B cell (primary cell): ENCODE data around the gene BRINP2. TPM values are rescaled to one million over a fixed set of nuclear protein-coding genes. Genes with fewer than 3 reads are reported as not detected.
"Not testable (repeated sequence)": the region's sequence is repeated elsewhere in the genome, so short reads cannot be mapped to it uniquely, and the experiment has no call there.

Experiments
- ATAC-seq: fragments of 200-7000 bp; cut with Tn5 transposase; one replicate; pipeline ENCODE4 v1.10.0; 2021; ENCODE audit warnings: low read depth, mild to moderate bottlenecking, moderate number of reproducible peaks, moderate library complexity
- CTCF ChIA-PET: fragments of 350-600 bp; sonication (Branson Sonifier 250); formaldehyde crosslinking; loops from one replicate; lab custom pipeline; 2021; ENCODE audit warnings: antibody characterized with exemption, inconsistent platforms; lab: Charles Lee
- POLR2A ChIA-PET: fragments of 350-600 bp; sonication (Branson Sonifier 250); formaldehyde crosslinking; loops from one replicate; lab custom pipeline; 2021; ENCODE audit warnings: antibody characterized with exemption; lab: Charles Lee
- DNase-seq: peaks from one replicate; pipeline ENCODE4 v3.0.0; 2013
- H2AFZ ChIP-seq: 2 replicates; pipeline ENCODE4 v1.6.1; 2012; ENCODE audit warnings: mild to moderate bottlenecking, low read depth, low read length; ENCODE audit not compliant: insufficient read depth, poor library complexity, severe bottlenecking
- H3K27ac ChIP-seq, 2 donors: 1 replicate in 1 of 2; 2 replicates in 1 of 2; pipeline ENCODE4 v1.5.1; 2012 to 2013; ENCODE audit warnings: low read length in 2 of 2, mild to moderate bottlenecking in 2 of 2, moderate library complexity in 1 of 2
- H3K27me3 ChIP-seq, 4 experiments: fragments of 200-600 bp in 1 of 4; sonication (generic) in 1 of 4; replicated peaks in 1 of 4; 1 replicate in 2 of 4; 2 replicates in 2 of 4; pipeline versions ENCODE4 v1.6.1 to v1.7.0; 2013 to 2016; ENCODE audit warnings: low read length in 3 of 4, mild to moderate bottlenecking in 2 of 4, mixed read lengths in 1 of 4, moderate library complexity in 1 of 4; ENCODE audit not compliant: insufficient read depth in 4 of 4, control insufficient read depth in 3 of 4; ENCODE audit errors: control extremely low read depth in 1 of 4
- H3K36me3 ChIP-seq, 2 experiments: replicated peaks in 1 of 2; 1 replicate in 1 of 2; 2 replicates in 1 of 2; pipeline versions ENCODE4 v1.6.1 to v1.7.1; 2013; ENCODE audit warnings: low read length in 1 of 2; ENCODE audit not compliant: insufficient read depth in 2 of 2, control insufficient read depth in 1 of 2; ENCODE audit errors: control extremely low read depth in 1 of 2, extremely low read depth in 1 of 2
- H3K4me1 ChIP-seq, 2 donors: fragments of 200-600 bp in 1 of 2; sonication (generic) in 1 of 2; 1 replicate in 1 of 2; 2 replicates in 1 of 2; pipeline versions ENCODE4 v1.5.1 to v1.6.1; 2013 to 2017; ENCODE audit warnings: low read length in 2 of 2; ENCODE audit not compliant: control insufficient read depth in 2 of 2, insufficient read depth in 2 of 2
- H3K4me2 ChIP-seq: replicated peaks from 2 replicates; pipeline ENCODE3; 2012; ENCODE audit warnings: mild to moderate bottlenecking, low read depth, low read length; ENCODE audit not compliant: poor library complexity, severe bottlenecking
- H3K4me3 ChIP-seq, 5 experiments: fragments of 200-600 bp in 1 of 5; sonication (generic) in 1 of 5; 1 replicate in 3 of 5; 2 replicates in 2 of 5; pipeline versions ENCODE4 v1.5.1 to v1.7.0; 2011 to 2016; ENCODE audit warnings: low read length in 4 of 5, mild to moderate bottlenecking in 4 of 5, low read depth in 2 of 5, control low read depth in 1 of 5, moderate library complexity in 1 of 5; ENCODE audit not compliant: insufficient read depth in 1 of 5; ENCODE audit errors: control extremely low read depth in 1 of 5, extremely low read depth in 1 of 5
- H3K79me2 ChIP-seq: fragments of 200-600 bp; sonication (generic); one replicate; pipeline ENCODE4 v1.6.0; 2016; ENCODE audit warnings: low read length; ENCODE audit not compliant: control insufficient read depth, insufficient read depth
- H3K9ac ChIP-seq: fragments of 200-600 bp; sonication (generic); 2 replicates; pipeline ENCODE4 v1.6.1; 2017; ENCODE audit warnings: mild to moderate bottlenecking, low read length, moderate library complexity
- H3K9me3 ChIP-seq, 3 donors: one replicate each; pipeline versions ENCODE4 v1.6.1 to v1.7.1; 2013; ENCODE audit warnings: low read length in 2 of 3; ENCODE audit not compliant: control insufficient read depth in 2 of 3, insufficient read depth in 1 of 3; ENCODE audit errors: control extremely low read depth in 1 of 3
- H4K20me1 ChIP-seq: 2 replicates; pipeline ENCODE4 v1.6.0; 2012; ENCODE audit warnings: mild to moderate bottlenecking, low read length; ENCODE audit not compliant: insufficient read depth, control insufficient read depth, poor library complexity, severe bottlenecking
- H3K27ac Mint-ChIP-seq: one replicate; pipeline ENCODE4 v1.8.0; 2021; ENCODE audit warnings: mixed read lengths
- H3K27me3 Mint-ChIP-seq: one replicate; pipeline ENCODE4 v1.8.0; 2021; ENCODE audit warnings: mixed read lengths
- H3K4me1 Mint-ChIP-seq: one replicate; pipeline ENCODE4 v1.8.0; 2021; ENCODE audit warnings: mixed read lengths
- H3K4me3 Mint-ChIP-seq: one replicate; pipeline ENCODE4 v1.8.0; 2021; ENCODE audit warnings: mixed read lengths
- H3K9me3 Mint-ChIP-seq: one replicate; pipeline ENCODE4 v1.8.0; 2022; ENCODE audit warnings: mixed read lengths; ENCODE audit not compliant: insufficient read depth
- CTCF ChIP-seq: fragments of 200-600 bp; IDR thresholded peaks from one replicate; pipeline ENCODE4 v1.8.0; 2022; ENCODE audit warnings: antibody characterized with exemption, mild to moderate bottlenecking
- EZH2 ChIP-seq: IDR thresholded peaks from 2 replicates; pipeline ENCODE4 v1.6.1; 2012; ENCODE audit warnings: borderline replicate concordance, low read depth, mild to moderate bottlenecking, moderate library complexity, low read length; ENCODE audit not compliant: insufficient read depth, poor library complexity, severe bottlenecking
- WGBS: methylation state at CpG from one replicate; pipeline ENCODE4 v1.1.5; 2013; ENCODE audit warnings: missing lambda C conversion rate; ENCODE audit not compliant: insufficient coverage; 5-methylcytosine and 5-hydroxymethylcytosine counted together
- intact Hi-C: fragments of 100-400 bp; cut with micrococcal nuclease; formaldehyde crosslinking; loops from one replicate; pipeline ENCODE4 v1.10.0; 2022
- polyA plus RNA-seq: library from polyadenylated mRNA; depleted of rRNA; stranded (reverse); fragments of >200 nt; gene quantifications from 2 replicates; pipeline ENCODE4 v1.2.3, GENCODE V29; 2012
- total RNA-seq, 2 donors: library from RNA; stranded (reverse); fragments of 120-200 nt in 1 of 2; gene quantifications; 1 replicate in 1 of 2; 2 replicates in 1 of 2; pipeline versions ENCODE4 v1.2.3 to v1.2.4, GENCODE V29; 2013 to 2022

BRINP2 gene
- total and polyA plus RNA-seq, 2 donors (not counting 1 experiment from before 2014, with no cell fraction given) = not detected

- no peak overlapping the region for H2AFZ ChIP-seq
- H3K4me2 ChIP-seq = no peak overlapping the region
- no peaks in the 10 kb centered on the region for H3K27me3 ChIP-seq
- no peak overlapping the region for H3K27ac Mint-ChIP-seq
- peaks cover 9% of the 10 kb centered on the region for H3K27me3 Mint-ChIP-seq
- intact Hi-C loops = no loop called here
- no peak overlapping the region for H3K4me3 Mint-ChIP-seq
- H3K9me3 Mint-ChIP-seq = no peaks in the 10 kb centered on the region
- peaks cover 0 to 1% (median 0%) of the 10 kb centered on the region in 3 donors for H3K9me3 ChIP-seq
- no peak for TF ChIP-seq EZH2
- no peak for TF ChIP-seq CTCF
- no CpG with 5 or more reads among the region's 2 CpGs for WGBS
- H3K36me3 ChIP-seq = no peaks in the 10 kb centered on the region
- DNase-seq (no peak), ATAC-seq (no peak)
- no peaks in the 10 kb centered on the region for H3K4me1 ChIP-seq
- ChIA-PET POLR2A (no interaction called here), CTCF (interaction anchor here (0.6 kb wide), 1 partner anchor 38 kb away, joined by 3 read pairs; no protein-coding TSS in a partner anchor)
- H3K4me1 Mint-ChIP-seq = no peaks in the 10 kb centered on the region
- H3K79me2 ChIP-seq = no peaks in the 10 kb centered on the region
- no peak overlapping the region for H3K4me3 ChIP-seq
- H3K27ac ChIP-seq = no peak overlapping the region
- no peak overlapping the region for H3K9ac ChIP-seq
- H4K20me1 ChIP-seq = no peaks in the 10 kb centered on the region
Measured at GRCh38 chr1:177315261-177315660, 144.5 kb downstream of the BRINP2 start.

DNA sequence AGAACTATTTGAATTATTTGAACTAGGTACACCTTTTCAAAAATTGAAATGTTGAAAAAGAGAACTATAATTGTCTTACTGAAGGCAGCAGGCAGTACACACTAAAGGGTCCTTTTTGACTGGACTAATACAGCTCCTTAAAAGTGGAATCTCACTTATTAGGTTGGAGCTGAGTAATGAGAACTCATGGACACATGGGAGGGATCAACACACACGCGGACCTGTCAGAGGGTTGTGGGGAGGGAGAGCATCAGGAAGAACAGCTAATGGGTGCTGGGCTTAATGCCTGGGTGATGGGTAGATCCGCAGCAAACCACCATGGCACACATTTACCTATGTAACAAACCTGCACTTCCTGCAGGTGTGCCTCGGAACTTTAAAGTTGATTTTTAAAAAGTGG, 145.0 kb downstream of the BRINP2 start:
- no peaks in the 10 kb centered on the region for H3K27me3 ChIP-seq
- H3K4me3 ChIP-seq = no peak overlapping the region
- no peaks in the 10 kb centered on the region for H3K36me3 ChIP-seq
- H3K79me2 ChIP-seq = no peaks in the 10 kb centered on the region
- POLR2A ChIA-PET = no interaction called here
- 80% methylated on average over 1 of the region's 4 CpGs for WGBS
- H3K27ac Mint-ChIP-seq = no peak overlapping the region
- H3K4me3 Mint-ChIP-seq = no peak overlapping the region
- DNase-seq (no peak), ATAC-seq (no peak)
- TF ChIP-seq CTCF (no peak), EZH2 (no peak)
- CTCF ChIA-PET = interaction anchor here (0.5 to 0.6 kb wide), 2 partner anchors 20 to 38 kb away, joined by 3 to 4 read pairs; no protein-coding TSS in a partner anchor
- H3K9me3 Mint-ChIP-seq = no peaks in the 10 kb centered on the region
- H3K4me1 Mint-ChIP-seq = no peaks in the 10 kb centered on the region
- no peak overlapping the region for H2AFZ ChIP-seq
- no peaks in the 10 kb centered on the region for H3K4me1 ChIP-seq
- no peaks in the 10 kb centered on the region for H4K20me1 ChIP-seq
- no peak overlapping the region for H3K4me2 ChIP-seq
- peaks cover 8% of the 10 kb centered on the region for H3K27me3 Mint-ChIP-seq
- peaks cover 0 to 1% (median 0%) of the 10 kb centered on the region in 3 donors for H3K9me3 ChIP-seq
- intact Hi-C loops = no loop called here
- no peak overlapping the region for H3K9ac ChIP-seq
- no peak overlapping the region for H3K27ac ChIP-seq

DNA sequence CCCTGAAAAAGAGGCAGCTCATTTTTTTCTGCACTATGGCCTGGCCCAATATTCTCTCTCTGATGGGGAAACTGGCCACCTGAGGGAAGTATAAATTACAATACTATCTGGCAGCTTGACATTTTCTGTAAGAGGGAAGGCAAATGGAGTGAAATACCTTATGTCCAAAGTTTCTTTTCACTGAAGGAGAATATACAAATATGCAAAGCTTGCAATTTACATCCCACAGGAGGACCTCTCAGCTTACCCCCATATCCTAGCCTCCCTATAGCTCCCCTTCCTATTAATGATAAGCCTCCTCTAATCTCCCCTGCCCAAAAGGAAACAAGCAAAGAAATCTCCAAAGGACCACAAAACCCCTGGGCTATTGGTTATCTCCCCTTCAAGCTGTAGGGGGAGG, 150.7 kb downstream of the BRINP2 start:
- H3K4me3 ChIP-seq, POLR2A ChIA-PET, H3K4me1 Mint-ChIP-seq, H3K27me3 Mint-ChIP-seq, H3K79me2 ChIP-seq, H3K4me2 ChIP-seq, H3K4me1 ChIP-seq, CTCF ChIA-PET, H3K9me3 ChIP-seq, H3K27ac ChIP-seq, H3K9me3 Mint-ChIP-seq, H3K36me3 ChIP-seq, H4K20me1 ChIP-seq, ATAC-seq, DNase-seq, H2AFZ ChIP-seq, intact Hi-C loops, H3K9ac ChIP-seq, H3K27ac Mint-ChIP-seq, H3K4me3 Mint-ChIP-seq, H3K27me3 ChIP-seq: not testable (repeated sequence)
